Measurements from ENCODE around the gene PAQR8.

The PAQR8 gene

GRCh38 chr6:52405243-52405642, 43.3 kb downstream of the PAQR8 start:
- POLR2A ChIA-PET, result no interaction called here
- H3K4me3 ChIP-seq (ENCODE audit: low read depth, low read length), result no peak overlapping the region
- CTCF ChIA-PET, result interaction anchor here (0.6 to 13.9 kb wide), 13 partner anchors 9 to 589 kb away, joined by 3 to 299 read pairs (median 4); partner anchors contain the start of genes EFHC1 and MCM3
- no peak for DNase-seq (ENCODE audit: low read depth, low spot score)
- TF ChIP-seq CTCF (IDR thresholded peaks at IDR 0.05; ENCODE audit: insufficient read depth, low read length, missing control alignments), result no peak

- ChIA-PET CTCF (interaction anchor here (0.6 to 13.9 kb wide), 30 partner anchors 8 to 661 kb away, joined by 3 to 299 read pairs (median 4); partner anchors contain the start of gene MCM3), POLR2A (interaction anchor here (0.6 kb wide), 1 partner anchor 168 kb away, joined by 3 read pairs; no protein-coding TSS in a partner anchor)
- no peak for DNase-seq (ENCODE audit: low read depth, low spot score)
- no peak overlapping the region for H3K4me3 ChIP-seq (ENCODE audit: low read depth, low read length)
- peak; percentile 47 for TF ChIP-seq CTCF (IDR thresholded peaks at IDR 0.05; ENCODE audit: insufficient read depth, low read length, missing control alignments)
These were observed 45.5 kb downstream of the PAQR8 start for GRCh38 chr6:52407467-52407866.

- POLR2A ChIA-PET, result no interaction called here
- no peak for TF ChIP-seq CTCF (IDR thresholded peaks at IDR 0.05; ENCODE audit: insufficient read depth, low read length, missing control alignments)
- CTCF ChIA-PET, result interaction anchor here (1.0 to 13.9 kb wide), 8 partner anchors 10 to 283 kb away, joined by 3 to 299 read pairs (median 10); partner anchors contain the start of gene MCM3
These were observed 47.5 kb downstream of the PAQR8 start for GRCh38 chr6:52409499-52409898.

GRCh38 chr6:52410979-52411378, 49.0 kb downstream of the PAQR8 start:
- DNase-seq (ENCODE audit: low read depth, low spot score), result no peak
- ChIA-PET CTCF (interaction anchor here (0.7 to 1.8 kb wide), 4 partner anchors 10 to 252 kb away, joined by 3 to 8 read pairs (median 6); no protein-coding TSS in a partner anchor), POLR2A (no interaction called here)
- no peak overlapping the region for H3K4me3 ChIP-seq (ENCODE audit: low read depth, low read length)
- no peak for TF ChIP-seq CTCF (IDR thresholded peaks at IDR 0.05; ENCODE audit: insufficient read depth, low read length, missing control alignments)

More at GRCh38 chr6:52409499-52409898, 47.5 kb downstream of the PAQR8 start:
- no peak overlapping the region for H3K4me3 ChIP-seq (ENCODE audit: low read depth, low read length)
- no peak for DNase-seq (ENCODE audit: low read depth, low spot score)

- no peak overlapping the region for H3K4me3 ChIP-seq (ENCODE audit: low read depth, low read length)
- ChIA-PET CTCF (interaction anchor here (1.4 to 6.6 kb wide), 3 partner anchors 161 to 253 kb away, joined by 3 to 141 read pairs (median 4); no protein-coding TSS in a partner anchor), POLR2A (no interaction called here)
These were observed 50.0 kb downstream of the PAQR8 start for GRCh38 chr6:52411911-52412310.

More at GRCh38 chr6:52411911-52412310, 50.0 kb downstream of the PAQR8 start:
- no peak for DNase-seq (ENCODE audit: low read depth, low spot score)
- TF ChIP-seq CTCF (IDR thresholded peaks at IDR 0.05; ENCODE audit: insufficient read depth, low read length, missing control alignments), result no peak

All from AG04449 (cell line).